DMS 273 (cell line): Measurements from ENCODE around the gene KANSL1.

ENCODE experiments used
- DNase-seq: peaks from one replicate; lab custom pipeline; 2025; ENCODE audit not compliant: unreplicated experiment; lab: John Stamatoyannopoulos, UW

Gene KANSL1

GRCh38 chr17:46003907-46004748, 189.1 kb downstream of the KANSL1 start:
- peak; percentile 75 for DNase-seq

DNA sequence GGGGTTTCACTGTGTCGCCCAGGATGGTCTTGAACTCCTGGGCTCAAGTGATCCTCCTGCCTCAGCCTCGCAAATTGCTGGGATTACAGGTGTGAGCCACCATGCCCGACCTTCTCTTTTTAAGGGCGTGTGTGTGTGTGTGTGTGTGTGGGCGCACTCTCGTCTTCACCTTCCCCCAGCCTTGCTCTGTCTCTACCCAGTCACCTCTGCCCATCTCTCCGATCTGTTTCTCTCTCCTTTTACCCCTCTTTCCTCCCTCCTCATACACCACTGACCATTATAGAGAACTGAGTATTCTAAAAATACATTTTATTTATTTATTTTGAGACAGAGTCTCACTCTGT, 190.3 kb downstream of the KANSL1 start:
- DNase-seq = no peak

DNA sequence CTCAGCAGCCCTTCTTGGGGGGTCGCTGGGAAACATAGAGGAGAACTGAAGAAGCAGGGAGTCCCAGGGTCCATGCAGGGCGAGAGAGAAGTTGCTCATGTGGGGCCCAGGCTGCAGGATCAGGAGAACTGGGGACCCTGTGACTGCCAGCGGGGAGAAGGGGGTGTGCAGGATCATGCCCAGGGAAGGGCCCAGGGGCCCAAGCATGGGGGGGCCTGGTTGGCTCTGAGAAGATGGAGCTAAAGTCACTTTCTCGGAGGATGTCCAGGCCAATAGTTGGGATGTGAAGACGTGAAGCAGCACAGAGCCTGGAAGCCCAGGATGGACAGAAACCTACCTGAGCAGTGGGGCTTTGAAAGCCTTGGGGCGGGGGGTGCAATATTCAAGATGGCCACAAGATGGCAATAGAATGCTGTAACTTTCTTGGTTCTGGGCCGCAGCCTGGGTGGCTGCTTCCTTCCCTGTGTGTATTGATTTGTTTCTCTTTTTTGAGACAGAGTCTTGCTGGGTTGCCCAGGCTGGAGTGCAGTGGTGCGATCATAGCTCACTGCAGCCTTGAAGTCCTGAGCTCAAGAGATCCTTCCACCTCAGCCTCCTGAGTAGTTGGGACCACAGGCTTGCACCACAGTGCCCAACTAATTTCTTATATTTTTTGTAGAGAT, 190.8 kb downstream of the KANSL1 start:
- peak; percentile 79 for DNase-seq

DNA sequence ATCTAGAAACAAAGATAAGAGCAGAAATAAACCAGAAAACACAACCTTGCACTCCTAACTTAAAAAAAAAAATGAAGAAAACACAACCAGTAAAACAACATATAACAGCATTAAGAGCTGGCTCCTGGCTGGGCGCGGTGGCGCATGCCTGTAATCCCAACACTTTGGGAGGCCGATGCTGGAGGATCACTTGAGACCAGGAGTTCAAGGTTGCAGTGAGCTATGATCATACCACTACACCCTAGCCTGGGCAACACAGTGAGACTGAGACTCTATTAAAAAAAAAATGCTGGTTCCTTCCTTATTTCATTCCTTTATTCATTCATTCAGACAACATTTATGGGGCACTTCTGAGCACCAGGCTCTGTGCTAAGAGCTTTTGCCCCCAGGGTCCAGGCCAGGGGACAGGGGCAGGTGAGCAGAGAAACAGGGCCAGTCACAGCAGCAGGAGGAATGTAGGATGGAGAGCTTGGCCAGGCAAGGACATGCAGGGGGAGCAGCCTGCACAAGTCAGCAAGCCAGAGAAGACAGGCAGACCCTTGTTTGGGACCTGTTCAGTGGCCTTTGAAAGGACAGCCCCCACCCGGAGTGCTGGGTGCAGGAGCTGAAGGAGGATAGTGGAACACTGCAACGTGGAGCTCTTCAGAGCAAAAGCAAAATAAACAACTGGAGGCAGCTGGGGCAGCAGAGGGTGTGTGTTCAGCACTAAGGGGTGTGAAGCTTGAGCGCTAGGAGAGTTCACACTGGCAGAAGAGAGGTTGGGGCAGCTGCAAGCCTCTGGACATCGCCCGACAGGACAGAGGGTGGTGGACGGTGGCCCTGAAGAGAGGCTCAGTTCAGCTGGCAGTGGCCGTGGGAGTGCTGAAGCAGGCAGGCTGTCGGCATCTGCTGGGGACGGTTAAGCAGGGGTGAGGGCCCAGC, 191.6 kb downstream of the KANSL1 start:
- no peak for DNase-seq

GRCh38 chr17:46000757-46001156, 192.5 kb downstream of the KANSL1 start:
- no peak for DNase-seq

GRCh38 chr17:46000292-46000691, 192.9 kb downstream of the KANSL1 start:
- no peak for DNase-seq

- no peak for DNase-seq
Measured at GRCh38 chr17:45999900-46000290, 193.3 kb downstream of the KANSL1 start.

- DNase-seq = no peak
Measured at GRCh38 chr17:45998987-45999899, 194.0 kb downstream of the KANSL1 start, which contains the start of gene STH. STH (plus strand) TSS chr17:45999250; CDS start chr17:45999280, 30 bp downstream.

DNA sequence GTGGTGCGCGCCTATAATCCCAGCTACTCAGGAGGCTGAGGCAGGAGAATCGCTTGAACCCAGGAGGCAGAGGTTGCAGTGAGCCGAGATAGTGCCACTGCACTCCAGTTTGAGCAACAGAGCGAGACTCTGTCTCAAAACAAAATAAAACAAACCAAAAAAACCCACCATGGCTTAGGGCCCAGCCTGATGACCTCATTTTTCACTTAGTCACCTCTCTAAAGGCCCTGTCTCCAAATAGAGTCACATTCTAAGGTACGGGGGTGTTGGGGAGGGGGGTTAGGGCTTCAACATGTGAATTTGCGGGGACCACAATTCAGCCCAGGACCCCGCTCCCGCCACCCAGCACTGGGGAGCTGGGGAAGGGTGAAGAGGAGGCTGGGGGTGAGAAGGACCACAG, 195.6 kb downstream of the KANSL1 start:
- no peak for DNase-seq

DNA sequence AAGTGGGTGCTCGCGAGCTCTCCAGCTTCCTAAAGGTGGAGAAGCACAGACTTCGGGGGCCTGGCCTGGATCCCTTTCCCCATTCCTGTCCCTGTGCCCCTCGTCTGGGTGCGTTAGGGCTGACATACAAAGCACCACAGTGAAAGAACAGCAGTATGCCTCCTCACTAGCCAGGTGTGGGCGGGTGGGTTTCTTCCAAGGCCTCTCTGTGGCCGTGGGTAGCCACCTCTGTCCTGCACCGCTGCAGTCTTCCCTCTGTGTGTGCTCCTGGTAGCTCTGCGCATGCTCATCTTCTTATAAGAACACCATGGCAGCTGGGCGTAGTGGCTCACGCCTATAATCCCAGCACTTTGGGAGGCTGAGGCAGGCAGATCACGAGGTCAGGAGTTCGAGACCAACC, 196.1 kb downstream of the KANSL1 start:
- DNase-seq = no peak

DNA sequence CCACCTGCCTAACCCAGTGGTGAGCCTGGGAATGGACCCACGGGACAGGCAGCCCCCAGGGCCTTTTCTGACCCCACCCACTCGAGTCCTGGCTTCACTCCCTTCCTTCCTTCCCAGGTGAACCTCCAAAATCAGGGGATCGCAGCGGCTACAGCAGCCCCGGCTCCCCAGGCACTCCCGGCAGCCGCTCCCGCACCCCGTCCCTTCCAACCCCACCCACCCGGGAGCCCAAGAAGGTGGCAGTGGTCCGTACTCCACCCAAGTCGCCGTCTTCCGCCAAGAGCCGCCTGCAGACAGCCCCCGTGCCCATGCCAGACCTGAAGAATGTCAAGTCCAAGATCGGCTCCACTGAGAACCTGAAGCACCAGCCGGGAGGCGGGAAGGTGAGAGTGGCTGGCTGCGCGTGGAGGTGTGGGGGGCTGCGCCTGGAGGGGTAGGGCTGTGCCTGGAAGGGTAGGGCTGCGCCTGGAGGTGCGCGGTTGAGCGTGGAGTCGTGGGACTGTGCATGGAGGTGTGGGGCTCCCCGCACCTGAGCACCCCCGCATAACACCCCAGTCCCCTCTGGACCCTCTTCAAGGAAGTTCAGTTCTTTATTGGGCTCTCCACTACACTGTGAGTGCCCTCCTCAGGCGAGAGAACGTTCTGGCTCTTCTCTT, 196.8 kb downstream of the KANSL1 start:
- no peak for DNase-seq

GRCh38 chr17:45995627-45996270, 197.5 kb downstream of the KANSL1 start:
- DNase-seq = no peak

DNA sequence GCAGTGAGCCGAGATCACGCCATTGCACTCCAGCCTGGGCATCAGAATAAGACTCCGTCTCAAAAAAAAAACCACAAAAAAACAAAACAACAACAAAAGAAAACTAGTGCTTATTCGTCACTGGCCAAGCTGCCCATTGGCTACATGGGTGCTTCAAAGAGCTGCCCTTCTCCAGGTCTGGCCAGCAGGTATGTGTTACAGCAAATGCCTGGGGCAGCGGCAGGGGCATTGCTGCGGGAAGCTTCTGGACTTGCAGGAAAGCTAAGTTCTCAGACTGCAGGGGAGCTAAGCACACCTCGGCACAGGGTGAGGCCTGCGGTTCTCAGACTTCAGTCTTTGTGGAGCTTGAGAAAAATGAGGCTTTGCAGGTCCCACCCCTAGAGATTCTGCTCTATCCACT, 198.2 kb downstream of the KANSL1 start:
- DNase-seq = no peak

DNA sequence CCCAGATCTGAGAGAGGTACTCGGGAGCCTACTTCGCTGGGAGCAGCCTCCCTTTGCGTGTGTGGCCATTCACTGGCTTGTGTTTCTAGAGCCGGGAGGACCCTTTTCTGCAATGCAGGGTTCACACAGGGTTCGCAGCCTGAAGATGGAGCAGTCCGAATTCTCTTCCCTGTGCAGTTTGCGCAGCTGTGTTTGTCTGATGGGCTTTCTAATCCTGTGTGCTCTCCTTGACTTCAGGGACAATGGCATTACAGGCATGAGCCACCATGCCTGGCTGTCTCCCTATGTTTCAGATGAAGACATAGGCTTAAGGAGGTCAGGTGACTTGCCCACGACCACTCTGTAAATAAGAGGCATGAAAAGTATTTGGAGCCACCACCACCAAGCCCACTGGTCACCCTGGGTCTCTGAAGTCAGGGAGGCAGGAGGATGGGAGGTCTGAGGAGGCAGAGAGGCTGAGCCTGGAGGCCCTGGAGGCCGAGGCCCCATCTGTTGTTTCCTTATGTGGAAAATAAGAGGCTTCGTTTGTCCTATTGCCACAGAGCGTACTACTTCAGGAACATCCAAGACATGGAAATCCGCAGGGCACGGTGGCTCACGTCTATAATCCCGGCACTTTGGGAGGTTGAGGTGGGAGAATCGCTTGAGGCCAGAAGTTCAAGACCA, 199.1 kb downstream of the KANSL1 start:
- no peak for DNase-seq

DNA sequence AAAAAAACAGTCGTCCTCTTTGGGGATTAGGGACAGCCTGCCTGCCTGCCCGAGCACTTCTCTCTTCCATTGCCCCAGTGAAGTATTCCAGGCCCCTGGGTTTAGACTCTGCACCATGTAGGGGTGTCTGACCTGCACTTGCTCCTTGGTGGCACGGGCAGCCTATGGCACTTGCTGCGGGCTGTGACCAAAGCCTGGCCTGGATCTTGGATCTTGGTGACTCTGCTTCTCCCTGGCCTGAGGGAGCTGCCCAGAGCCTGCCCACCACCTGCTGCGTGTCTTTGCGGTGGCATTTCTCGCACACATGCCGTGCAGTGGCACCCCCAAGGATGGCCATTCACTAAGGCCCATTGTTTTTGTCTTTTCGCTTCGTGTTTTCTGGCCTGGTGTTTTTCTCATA, 200.3 kb downstream of the KANSL1 start:
- no peak for DNase-seq

DNA sequence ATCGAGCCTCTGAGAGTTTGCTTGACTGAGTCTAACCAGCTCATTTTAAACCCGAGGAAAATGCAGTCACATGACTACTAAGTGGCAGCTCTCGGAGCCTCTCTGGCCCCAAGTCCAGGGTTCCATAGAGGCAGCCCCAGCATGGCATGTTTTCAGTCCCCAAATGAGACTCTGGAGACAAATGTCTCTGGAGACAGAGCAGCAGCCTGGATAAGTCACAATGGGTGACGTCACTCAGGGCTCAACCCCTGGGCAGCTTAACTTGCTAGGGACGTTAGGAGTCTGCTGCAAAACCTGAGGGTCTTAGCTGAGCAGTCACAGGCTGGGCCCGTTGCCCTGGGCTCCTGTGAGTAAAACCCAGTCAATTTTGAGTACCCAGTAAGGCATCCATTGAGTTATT, 201.1 kb downstream of the KANSL1 start:
- DNase-seq = no peak

- DNase-seq = no peak
Measured at GRCh38 chr17:45991341-45991740, 201.9 kb downstream of the KANSL1 start.

- no peak for DNase-seq
Measured at GRCh38 chr17:45990886-45991285, 202.3 kb downstream of the KANSL1 start.

DNA sequence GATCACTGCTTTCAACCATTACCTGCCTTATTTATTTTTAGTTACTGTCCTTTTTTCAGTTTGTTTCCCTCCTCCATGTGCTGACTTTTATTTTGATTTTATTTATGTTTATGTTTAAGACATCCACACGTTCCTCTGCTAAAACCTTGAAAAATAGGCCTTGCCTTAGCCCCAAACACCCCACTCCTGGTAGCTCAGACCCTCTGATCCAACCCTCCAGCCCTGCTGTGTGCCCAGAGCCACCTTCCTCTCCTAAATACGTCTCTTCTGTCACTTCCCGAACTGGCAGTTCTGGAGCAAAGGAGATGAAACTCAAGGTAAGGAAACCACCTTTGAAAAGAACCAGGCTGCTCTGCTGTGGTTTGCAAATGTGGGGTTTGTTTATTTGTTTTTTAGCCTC, 203.5 kb downstream of the KANSL1 start:
- DNase-seq = no peak
